Smooth muscle cell (in vitro differentiated cells): ENCODE measurements around the gene TRIM13. TPM values are rescaled to one million over a fixed set of nuclear protein-coding genes. Genes with fewer than 3 reads are reported as not detected.
"Not testable (repeated sequence)": the region's sequence is repeated elsewhere in the genome, so short reads cannot be mapped to it uniquely, and the experiment has no call there.

Source experiments
- DNase-seq: peaks from one replicate; lab custom pipeline; 2025; ENCODE audit not compliant: unreplicated experiment; lab: John Stamatoyannopoulos, UW
- H2AFZ ChIP-seq: fragments of 200-600 bp; sonication (generic); 2 replicates; pipeline ENCODE4 v1.6.0; 2016; ENCODE audit warnings: antibody characterized with exemption, low read depth, mild to moderate bottlenecking
- H3F3A ChIP-seq: fragments of 200-600 bp; sonication (generic); 2 replicates; pipeline ENCODE4 v1.6.0; 2017; ENCODE audit warnings: antibody characterized with exemption, low read depth
- H3K27ac ChIP-seq: fragments of 200-600 bp; sonication (generic); 2 replicates; pipeline ENCODE4 v1.5.1; 2016; ENCODE audit warnings: low read depth, mild to moderate bottlenecking
- H3K27me3 ChIP-seq: fragments of 200-600 bp; sonication (generic); 2 replicates; pipeline ENCODE4 v1.6.1; 2016; ENCODE audit warnings: low read depth, mild to moderate bottlenecking
- H3K36me3 ChIP-seq: fragments of 200-600 bp; sonication (generic); 2 replicates; pipeline ENCODE4 v1.5.1; 2016; ENCODE audit warnings: low read depth
- H3K4me1 ChIP-seq: fragments of 200-600 bp; sonication (generic); 2 replicates; pipeline ENCODE4 v1.5.1; 2016; ENCODE audit warnings: low read depth
- H3K4me2 ChIP-seq: fragments of 200-600 bp; sonication (generic); 2 replicates; pipeline ENCODE4 v1.6.0; 2016; ENCODE audit warnings: mild to moderate bottlenecking
- H3K4me3 ChIP-seq: fragments of 200-600 bp; sonication (generic); 2 replicates; pipeline ENCODE4 v1.5.1; 2016; ENCODE audit warnings: mild to moderate bottlenecking
- H3K79me2 ChIP-seq: fragments of 200-600 bp; sonication (generic); 2 replicates; pipeline ENCODE4 v1.6.0; 2016; ENCODE audit warnings: low read depth, mild to moderate bottlenecking
- H3K9ac ChIP-seq: fragments of 200-600 bp; sonication (generic); 2 replicates; pipeline ENCODE4 v1.6.0; 2016; ENCODE audit warnings: low read depth
- H3K9me3 ChIP-seq: fragments of 200-600 bp; sonication (generic); replicated peaks from 2 replicates; pipeline ENCODE4 v1.5.1; 2016; ENCODE audit warnings: low read depth
- H4K20me1 ChIP-seq: fragments of 200-600 bp; sonication (generic); 2 replicates; pipeline ENCODE4 v1.6.0; 2016; ENCODE audit warnings: low read depth
- WGBS: methylation state at CpG from one replicate; pipeline ENCODE4 v1.1.7; 2016; ENCODE audit warnings: low lambda C conversion rate; 5-methylcytosine and 5-hydroxymethylcytosine counted together
- polyA plus RNA-seq: library from polyadenylated mRNA; unstranded; fragments of >200 nt; fragmentation: Nextera tagmentation; extraction: Ambion mirVana; gene quantifications from 2 replicates; pipeline ENCODE4 v1.2.1, GENCODE V29; 2016
- total RNA-seq: library from RNA; depleted of rRNA; stranded (reverse); fragments of >200 nt; gene quantifications from 2 replicates; pipeline ENCODE4 v1.2.3, GENCODE V29; 2014
- TF ChIP-seq, protein P1 (sequence below): fragments of 200-600 bp; sonication (generic); IDR thresholded peaks from 2 replicates; pipeline ENCODE4 v1.5.1; 2017; ENCODE audit warnings: borderline replicate concordance, mild to moderate bottlenecking, antibody characterized with exemption; ENCODE audit not compliant: insufficient read depth, poor library complexity, severe bottlenecking

TRIM13 gene
- total and polyA plus RNA-seq, 2 experiments from 2014 or later: 18.4 to 19.6 TPM

DNA sequence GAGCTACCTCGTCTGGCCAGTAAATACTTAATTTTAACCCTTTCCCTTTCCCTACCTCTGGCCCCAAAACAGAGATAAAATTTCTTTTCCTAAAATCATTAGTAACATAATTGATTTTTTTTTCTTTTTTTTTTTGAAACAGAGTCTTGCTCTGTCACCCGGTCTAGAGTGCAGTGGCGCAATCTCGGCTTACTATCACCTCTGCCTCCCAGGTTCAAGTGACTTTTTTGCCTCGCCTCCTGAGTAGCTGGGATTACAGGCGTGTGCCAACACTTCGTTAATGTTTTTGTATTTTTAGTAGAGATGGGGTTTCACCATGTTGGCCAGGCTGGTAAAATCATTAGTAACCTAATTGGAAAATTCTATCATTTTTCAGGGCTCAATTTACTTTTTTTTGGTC lies 10.4 kb upstream of the TRIM13 start:
- H3K27me3 ChIP-seq: no peaks in the 10 kb centered on the region
- WGBS: 83% methylated on average over 7 of the region's 7 CpGs
- no peak overlapping the region for H3K27ac ChIP-seq
- no peak overlapping the region for H2AFZ ChIP-seq
- no peaks in the 10 kb centered on the region for H4K20me1 ChIP-seq
- TF ChIP-seq, protein P1, sequence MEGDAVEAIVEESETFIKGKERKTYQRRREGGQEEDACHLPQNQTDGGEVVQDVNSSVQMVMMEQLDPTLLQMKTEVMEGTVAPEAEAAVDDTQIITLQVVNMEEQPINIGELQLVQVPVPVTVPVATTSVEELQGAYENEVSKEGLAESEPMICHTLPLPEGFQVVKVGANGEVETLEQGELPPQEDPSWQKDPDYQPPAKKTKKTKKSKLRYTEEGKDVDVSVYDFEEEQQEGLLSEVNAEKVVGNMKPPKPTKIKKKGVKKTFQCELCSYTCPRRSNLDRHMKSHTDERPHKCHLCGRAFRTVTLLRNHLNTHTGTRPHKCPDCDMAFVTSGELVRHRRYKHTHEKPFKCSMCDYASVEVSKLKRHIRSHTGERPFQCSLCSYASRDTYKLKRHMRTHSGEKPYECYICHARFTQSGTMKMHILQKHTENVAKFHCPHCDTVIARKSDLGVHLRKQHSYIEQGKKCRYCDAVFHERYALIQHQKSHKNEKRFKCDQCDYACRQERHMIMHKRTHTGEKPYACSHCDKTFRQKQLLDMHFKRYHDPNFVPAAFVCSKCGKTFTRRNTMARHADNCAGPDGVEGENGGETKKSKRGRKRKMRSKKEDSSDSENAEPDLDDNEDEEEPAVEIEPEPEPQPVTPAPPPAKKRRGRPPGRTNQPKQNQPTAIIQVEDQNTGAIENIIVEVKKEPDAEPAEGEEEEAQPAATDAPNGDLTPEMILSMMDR: no peak
- no peaks in the 10 kb centered on the region for H3K79me2 ChIP-seq
- no peaks in the 10 kb centered on the region for H3K36me3 ChIP-seq
- H3K4me2 ChIP-seq: no peak overlapping the region
- H3F3A ChIP-seq: no peaks in the 10 kb centered on the region
- H3K4me3 ChIP-seq: no peak overlapping the region
- no peak for DNase-seq
- no peaks in the 10 kb centered on the region for H3K4me1 ChIP-seq
- no peaks in the 10 kb centered on the region for H3K9me3 ChIP-seq
- H3K9ac ChIP-seq: no peak overlapping the region

GRCh38 chr13:49990612-49991011 lies 6.2 kb upstream of the TRIM13 start:
- not testable (repeated sequence) for H4K20me1 ChIP-seq, H3K27ac ChIP-seq, H3K36me3 ChIP-seq, H3K4me3 ChIP-seq, DNase-seq, H3K79me2 ChIP-seq, H3K4me2 ChIP-seq, H3K9ac ChIP-seq, H3K4me1 ChIP-seq, H3K27me3 ChIP-seq, H3K9me3 ChIP-seq, H3F3A ChIP-seq, H2AFZ ChIP-seq
- 99% methylated on average over 6 of the region's 6 CpGs for WGBS

DNA sequence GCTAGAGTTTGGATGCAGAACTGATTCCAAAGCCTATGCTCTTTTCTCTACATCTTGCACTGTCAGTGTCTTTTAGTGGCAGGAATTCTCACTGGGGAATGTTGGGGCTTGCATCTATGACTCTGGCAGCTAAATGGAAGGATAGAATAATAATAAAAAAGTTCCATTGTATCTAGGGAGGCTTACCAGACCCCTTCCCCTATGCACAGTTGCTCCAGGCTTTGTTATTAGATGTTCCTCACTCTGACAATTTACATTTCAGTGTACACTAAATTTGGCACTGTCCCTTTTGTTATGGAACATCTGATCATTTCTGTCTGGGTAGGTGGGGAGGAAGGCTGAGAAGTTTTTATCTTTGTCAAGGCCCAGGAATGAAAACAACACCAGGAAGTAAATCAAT lies 3.7 kb upstream of the TRIM13 start:
- Histone ChIP-seq H3F3A (peaks cover 3% of the 10 kb centered on the region), H3K27ac (no peak overlapping the region), H4K20me1 (peaks cover under 1% of the 10 kb centered on the region), H2AFZ (no peak overlapping the region), H3K27me3 (no peaks in the 10 kb centered on the region), H3K4me1 (peaks cover 12% of the 10 kb centered on the region), H3K9me3 (no peaks in the 10 kb centered on the region), H3K4me3 (no peak overlapping the region), H3K36me3 (no peaks in the 10 kb centered on the region), H3K4me2 (no peak overlapping the region), H3K79me2 (peaks cover 7% of the 10 kb centered on the region), H3K9ac (no peak overlapping the region)
- TF ChIP-seq, protein P1: no peak
- no peak for DNase-seq

- no peak overlapping the region for H3K4me2 ChIP-seq
- 81% methylated on average over 5 of the region's 5 CpGs for WGBS
- H3K9me3 ChIP-seq: no peaks in the 10 kb centered on the region
- no peak overlapping the region for H3K9ac ChIP-seq
- H2AFZ ChIP-seq: no peak overlapping the region
- H3K4me3 ChIP-seq: no peak overlapping the region
- H3K79me2 ChIP-seq: peaks cover 12% of the 10 kb centered on the region
- no peak overlapping the region for H3K27ac ChIP-seq
- DNase-seq: no peak
- TF ChIP-seq, protein P1: no peak
- H3K36me3 ChIP-seq: no peaks in the 10 kb centered on the region
- no peaks in the 10 kb centered on the region for H3K27me3 ChIP-seq
- peaks cover 17% of the 10 kb centered on the region for H3K4me1 ChIP-seq
- H3F3A ChIP-seq: peaks cover 3% of the 10 kb centered on the region
- peaks cover 6% of the 10 kb centered on the region for H4K20me1 ChIP-seq
Measured at GRCh38 chr13:49993666-49994065, 3.2 kb upstream of the TRIM13 start.
